Measurements from ENCODE around the gene ZDHHC1.
"Not testable (repeated sequence)": the region's sequence is repeated elsewhere in the genome, so short reads cannot be mapped to it uniquely, and the experiment has no call there.

Gene ZDHHC1

DNA sequence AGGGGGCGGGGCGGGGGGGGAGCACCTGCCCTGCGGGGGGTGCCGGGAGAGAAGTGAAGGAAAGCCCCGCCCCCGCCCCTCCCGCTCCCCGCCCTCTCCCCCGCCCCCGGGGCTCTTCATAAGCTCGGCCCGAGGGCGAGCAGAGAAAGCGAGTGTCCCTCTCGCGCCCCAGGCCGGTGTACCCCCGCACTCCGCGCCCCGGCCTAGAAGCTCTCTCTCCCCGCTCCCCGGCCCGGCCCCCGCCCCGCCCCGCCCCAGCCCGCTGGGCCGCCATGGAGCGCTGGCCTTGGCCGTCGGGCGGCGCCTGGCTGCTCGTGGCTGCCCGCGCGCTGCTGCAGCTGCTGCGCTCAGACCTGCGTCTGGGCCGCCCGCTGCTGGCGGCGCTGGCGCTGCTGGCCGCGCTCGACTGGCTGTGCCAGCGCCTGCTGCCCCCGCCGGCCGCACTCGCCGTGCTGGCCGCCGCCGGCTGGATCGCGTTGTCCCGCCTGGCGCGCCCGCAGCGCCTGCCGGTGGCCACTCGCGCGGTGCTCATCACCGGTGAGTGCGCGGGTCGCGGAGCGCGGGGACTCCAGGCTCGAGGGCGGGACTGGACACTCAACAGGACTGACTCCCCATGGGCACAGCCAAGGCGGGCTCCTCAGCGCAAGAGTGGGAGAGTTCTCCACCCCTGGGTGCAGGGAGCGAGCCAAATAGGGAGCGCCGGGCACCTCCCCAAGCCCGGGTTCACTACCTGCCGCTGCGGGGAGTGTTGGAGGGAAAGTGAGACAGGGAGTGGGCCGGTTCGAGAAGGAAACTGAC is 14.9 kb upstream of the ZDHHC1 start, which contains the start of gene HSD11B2:
HSD11B2 (plus strand) TSS at position 145 of the 798 bp plus-strand sequence; CDS start at position 273, 128 bp downstream.
- no peak for DNase-seq (ENCODE audit: low read depth, low spot score)

DNA sequence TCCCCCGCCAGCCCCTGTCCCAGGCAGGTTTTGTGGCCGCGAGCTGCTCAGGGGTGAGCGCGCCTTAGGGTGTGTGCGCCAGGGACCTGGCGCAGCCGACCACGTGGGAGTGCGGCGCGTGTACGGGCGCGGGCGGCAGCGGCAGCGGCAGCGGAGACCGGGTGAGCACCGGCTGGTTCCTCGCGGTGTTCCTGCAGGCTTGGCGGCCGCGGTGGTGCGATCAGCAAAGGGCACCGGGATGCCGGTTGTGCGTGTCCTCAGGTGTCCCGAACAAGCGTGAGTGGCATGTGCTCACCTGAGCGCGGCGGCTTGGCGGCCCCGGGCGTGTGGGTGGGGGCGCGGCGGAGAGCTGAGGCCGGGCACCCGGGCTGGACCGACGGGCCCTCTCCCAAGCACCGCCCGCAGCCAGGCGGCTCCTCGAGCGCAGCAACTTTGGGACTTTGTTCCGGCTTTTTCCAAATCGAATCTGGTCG is 14.3 kb upstream of the ZDHHC1 start:
- DNase-seq (ENCODE audit: low read depth, low spot score): no peak

DNA sequence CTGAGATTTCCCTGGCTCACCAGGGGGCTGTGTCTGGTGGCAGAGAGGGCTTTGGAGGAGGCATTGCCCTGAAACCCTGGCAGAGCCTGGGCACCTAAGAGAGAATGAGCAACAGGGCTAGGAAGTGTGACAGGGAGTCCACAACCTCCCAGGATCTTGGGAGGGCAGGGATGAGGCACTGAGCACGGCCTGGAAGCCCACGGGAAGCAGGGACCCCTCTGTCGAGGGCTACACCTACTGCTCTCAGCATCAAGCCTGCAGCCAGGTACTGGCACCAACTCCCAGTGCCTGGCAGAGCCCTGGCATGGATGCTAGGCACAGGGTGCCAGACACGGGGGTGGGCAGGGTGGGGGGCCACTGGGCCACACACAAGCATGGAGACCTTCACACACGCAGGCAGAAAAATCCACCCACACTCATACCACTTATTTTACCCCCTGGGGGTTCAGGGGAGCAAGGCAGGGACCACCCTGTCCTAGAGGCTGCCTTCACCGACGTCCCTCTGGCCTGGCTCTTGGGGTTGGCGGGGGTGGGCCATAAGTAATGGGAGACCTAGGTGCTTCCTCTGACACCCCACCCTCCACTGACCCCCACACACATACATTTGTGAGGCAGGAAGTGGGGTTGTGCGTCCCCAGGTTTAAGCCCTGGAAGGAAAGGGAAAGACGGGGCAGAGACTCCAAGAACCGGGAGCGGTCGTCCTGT is 13.7 kb upstream of the ZDHHC1 start:
- DNase-seq (ENCODE audit: low read depth, low spot score): no peak

DNA sequence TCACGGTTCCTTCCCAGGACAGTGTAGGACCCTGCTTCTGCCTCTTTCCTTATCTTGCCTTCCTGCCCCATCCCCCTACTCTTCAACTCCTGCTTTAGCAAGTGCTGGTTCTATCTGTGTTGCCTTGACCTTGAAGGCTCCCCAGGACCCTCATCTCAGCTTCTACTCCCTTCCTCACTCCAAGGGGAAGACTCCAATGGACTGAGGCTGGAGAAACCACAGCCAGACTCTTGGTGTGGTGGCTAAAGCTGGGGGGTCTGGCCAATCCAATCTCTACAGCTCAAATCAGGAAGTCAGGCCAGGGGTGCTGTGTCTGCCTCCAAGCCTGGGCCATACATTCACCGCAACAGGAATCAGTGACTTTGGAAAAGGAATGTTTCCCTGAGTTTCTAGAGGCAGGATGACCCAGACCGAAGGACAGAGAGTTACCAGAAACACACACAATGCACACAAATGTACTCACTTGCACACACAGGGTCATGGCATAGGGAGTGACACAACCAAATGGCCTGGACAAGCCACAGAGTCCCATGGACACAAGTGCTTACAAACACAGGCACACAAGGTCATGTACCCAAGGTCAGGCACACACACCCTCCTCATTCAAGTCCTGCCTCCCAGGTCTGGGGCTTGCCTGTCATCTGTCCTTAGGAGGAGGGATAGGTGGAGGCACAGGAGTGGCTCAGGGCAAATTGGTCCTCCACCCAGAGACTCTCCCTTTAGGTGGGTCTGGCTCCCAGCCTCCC is 12.9 kb upstream of the ZDHHC1 start:
- no peak for DNase-seq (ENCODE audit: low read depth, low spot score)

DNA sequence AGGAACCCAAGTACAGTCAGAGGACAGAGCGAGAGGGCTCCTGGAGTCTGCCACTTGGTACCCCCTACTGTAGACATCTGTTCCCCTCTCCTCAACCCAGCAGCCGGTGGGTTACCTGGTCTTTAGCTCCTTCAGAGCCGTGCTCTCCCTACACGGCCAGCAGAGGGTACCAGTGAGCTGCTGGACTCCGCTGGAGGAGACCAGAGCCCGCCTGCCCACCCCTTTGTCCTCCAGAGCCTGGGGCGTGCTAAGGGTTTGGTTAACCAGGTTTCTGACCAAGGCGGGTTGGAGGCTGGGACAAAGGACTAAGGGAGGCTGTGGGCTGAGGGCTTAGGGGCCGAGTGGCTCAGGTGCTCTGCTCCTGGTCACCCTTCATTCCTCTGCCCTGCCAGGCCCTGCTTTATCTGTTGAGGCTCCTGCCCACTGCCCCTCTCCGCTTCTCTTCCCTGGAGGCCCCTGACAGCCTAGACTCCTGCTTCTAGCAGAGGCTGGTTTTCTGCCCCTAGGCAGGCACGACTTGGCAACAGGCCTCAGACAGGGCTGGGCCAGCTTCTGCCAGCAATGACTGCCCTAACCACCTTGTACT is 12.0 kb upstream of the ZDHHC1 start:
- DNase-seq (ENCODE audit: low read depth, low spot score): no peak

DNA sequence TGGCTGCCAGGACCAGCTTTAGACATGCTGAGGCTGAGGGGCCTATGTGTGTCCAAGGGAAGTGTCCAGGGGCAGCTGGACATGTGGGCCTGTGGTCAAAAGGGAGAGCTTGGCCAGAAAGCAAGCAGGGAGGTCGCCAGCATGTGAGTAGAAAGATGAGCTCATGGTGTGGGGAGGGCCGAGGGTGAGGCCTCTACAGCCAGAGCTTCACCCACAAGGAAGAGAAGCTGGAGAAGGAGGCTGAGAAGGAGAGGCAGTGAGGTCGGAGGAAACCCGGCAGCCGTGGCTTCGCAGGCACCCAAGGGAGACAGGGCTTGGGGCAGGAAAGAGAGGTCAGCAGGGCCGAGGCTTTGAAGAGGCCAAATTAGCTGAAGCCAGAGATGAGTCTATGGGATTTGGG is 10.7 kb upstream of the ZDHHC1 start:
- no peak for DNase-seq (ENCODE audit: low read depth, low spot score)

DNA sequence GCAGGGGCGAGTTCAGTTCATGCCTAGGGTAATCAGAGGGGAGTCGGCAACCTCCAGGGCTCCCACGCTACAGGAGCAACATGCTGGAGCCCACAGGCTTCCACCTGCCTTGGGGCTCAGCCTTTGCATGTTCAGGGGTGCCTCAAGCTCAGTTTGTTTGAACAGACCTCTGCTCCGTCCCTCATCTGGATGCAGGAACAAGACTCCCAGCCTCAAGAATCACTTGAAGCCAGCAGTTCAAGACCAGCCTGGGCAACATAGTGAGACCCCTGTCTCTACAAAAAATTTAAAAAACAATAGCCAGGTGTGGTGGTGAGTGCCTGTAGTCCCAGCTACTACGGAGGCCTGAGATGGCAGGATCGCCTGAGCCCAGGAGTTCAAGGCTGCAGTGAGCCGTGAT is 9.7 kb upstream of the ZDHHC1 start:
- no peak for DNase-seq (ENCODE audit: low read depth, low spot score)

DNA sequence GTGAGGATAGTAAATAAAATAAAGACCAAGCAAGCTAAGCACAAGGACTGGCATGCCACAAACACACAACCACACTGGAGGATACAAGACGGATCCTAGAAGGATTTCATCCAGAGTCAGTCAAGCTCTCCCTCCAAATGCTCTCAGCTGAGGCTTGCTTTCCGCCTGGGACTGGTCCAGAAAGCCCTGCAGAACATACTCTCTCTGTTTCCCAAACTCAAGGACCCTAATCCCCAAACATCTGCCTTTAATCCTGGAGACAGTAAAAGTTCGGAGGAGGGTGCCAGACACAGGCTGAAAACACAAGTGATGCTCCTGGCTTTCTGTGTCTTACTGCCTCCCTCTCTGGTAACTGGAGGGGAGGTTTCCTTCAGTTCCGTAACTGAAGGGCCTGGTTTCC is 9.3 kb upstream of the ZDHHC1 start:
- DNase-seq (ENCODE audit: low read depth, low spot score): no peak

DNA sequence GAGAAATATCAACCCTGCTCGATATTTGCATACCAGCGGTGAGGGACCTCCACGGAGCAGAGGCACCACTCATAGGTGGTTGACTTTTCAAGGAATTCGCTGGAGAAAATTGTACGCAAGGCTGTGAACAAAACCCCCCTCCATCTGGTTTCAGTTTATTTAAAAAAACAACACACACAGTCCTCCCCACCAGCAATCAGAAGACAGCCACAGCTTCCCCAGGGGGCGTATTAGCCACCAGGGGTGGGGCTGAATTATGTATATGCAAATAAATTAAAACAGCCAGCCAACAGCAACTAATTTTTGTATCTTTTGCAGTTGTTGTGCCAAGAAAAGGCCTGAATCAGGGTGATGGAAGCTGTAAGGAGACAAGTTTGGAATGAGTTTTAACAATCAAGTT is 8.8 kb upstream of the ZDHHC1 start:
- no peak for DNase-seq (ENCODE audit: low read depth, low spot score)

DNA sequence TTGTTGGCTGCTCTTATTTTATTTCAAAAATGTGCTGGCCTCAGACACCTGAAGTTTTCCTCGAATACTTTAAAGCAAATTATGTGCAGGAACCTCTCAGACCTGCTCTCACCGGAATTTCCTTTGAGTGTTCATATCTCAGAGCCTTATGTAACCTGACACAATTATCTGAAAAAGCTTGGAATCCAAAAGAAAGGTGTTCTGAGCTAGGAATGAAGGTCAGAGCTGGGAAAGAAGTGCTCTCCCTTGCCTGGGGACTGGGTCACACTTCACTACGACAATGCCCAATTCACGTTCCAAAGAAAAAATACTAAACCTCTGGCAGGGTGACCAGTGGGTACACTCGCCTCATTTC is 8.0 kb upstream of the ZDHHC1 start:
- no peak for DNase-seq (ENCODE audit: low read depth, low spot score)

DNA sequence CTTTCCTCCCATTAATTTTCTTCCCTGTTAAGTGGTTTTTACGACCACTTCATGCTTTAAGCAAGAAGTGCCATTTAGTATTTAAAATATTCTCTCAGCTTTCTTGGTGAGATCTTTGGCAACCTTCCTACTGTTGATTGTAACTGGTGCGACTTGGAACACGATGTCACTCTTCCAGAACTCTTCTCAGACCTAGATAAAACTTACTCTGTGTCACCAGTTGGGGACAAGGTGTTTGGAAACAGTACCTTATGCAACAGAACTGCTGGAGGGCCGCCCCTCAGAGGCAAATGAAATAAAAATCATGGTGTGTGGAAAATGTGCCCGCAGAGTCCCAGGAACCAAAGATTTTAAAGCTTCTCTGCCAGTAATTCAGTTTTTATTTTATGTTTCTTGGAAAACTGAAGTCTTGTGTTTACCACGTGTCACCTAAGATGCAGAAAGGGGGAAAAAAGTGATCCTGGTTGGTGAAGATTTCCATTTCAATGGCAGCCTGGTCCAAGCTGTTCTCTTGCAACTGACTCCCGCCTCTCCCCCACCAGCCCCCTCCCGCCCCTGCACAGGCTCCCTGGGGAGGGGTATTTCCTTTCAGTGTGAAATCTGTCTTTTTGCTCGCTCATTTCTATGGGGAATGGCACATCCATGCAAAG is 7.5 kb upstream of the ZDHHC1 start:
- no peak for DNase-seq (ENCODE audit: low read depth, low spot score)

DNA sequence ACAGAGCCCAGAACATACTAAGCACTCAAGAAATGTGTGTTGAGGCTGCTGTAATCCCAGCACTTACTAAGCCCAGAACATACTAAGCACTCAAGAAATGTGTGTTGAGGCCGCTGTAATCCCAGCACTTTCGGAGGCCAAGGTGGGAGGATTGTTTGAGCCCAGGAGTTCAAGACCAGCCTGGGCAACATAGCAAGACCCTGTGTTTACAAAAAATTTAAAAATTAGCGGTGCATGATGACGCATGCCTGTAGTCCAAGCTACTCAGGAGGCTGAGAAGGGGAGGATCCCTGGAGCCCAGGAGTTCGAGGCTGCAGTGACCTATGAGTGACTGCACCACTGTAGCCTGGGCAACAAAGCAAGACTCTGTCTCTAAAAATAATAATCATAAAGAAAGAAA is 6.7 kb upstream of the ZDHHC1 start:
- no peak for DNase-seq (ENCODE audit: low read depth, low spot score)

DNA sequence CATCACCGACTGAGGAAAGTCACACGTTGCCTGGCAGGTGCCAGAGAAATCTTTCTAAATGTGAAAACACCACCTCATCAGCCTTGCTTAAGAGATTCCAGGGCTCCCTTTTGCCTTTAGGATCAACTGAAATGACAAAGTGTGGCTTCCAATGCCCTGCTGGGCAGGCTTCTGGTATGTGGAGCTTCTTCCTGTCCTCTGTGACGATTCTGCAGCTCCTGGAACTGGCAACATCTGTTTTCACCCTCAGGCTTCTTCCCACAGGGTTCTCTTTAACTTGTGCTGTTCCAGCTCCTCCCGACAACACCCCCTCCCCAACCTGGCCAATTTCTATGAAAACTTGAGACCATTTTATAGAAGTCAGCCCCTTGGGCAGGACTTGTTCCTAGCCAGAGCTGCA is 4.8 kb upstream of the ZDHHC1 start:
- no peak for DNase-seq (ENCODE audit: low read depth, low spot score)

DNA sequence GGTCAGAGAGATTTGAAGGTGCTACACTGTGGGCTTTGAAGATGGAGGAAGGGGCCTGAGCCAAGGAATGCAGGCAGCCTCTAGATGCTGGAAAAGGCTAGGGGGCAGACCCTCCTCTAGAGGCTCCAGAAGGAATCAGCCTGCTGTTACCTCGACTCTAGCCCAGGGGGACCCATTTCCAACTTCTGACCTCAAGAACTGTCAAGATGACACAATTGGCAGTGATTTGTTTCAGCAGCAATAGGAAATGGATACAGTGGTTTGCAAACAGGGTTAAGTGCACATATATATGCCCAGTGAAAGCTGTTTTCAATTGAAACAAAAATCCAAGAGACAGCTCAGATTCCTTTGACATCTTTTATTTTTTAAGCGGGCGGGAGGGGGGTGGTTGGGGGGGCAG is 3.7 kb upstream of the ZDHHC1 start:
- no peak for DNase-seq (ENCODE audit: low read depth, low spot score)

DNA sequence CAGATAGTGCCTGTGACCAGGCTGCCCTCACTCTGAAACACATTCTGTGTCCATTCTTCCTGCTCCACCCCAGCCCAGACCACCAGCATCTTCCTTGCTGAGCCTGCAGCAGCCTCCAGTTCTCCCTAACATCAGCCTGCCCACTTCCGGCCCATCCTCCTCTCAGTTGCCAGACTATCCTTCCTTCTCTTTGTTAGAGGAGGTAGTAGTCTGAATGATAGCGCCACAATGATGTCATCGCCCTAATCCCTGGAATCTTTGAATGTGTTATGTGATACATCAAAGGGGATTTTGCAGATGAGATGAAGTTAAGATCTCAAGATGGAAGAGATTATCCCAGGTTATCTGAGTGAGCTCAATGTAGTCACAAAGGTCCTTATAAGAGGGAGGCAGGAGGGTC is 3.2 kb upstream of the ZDHHC1 start:
- DNase-seq (ENCODE audit: low read depth, low spot score): no peak

DNA sequence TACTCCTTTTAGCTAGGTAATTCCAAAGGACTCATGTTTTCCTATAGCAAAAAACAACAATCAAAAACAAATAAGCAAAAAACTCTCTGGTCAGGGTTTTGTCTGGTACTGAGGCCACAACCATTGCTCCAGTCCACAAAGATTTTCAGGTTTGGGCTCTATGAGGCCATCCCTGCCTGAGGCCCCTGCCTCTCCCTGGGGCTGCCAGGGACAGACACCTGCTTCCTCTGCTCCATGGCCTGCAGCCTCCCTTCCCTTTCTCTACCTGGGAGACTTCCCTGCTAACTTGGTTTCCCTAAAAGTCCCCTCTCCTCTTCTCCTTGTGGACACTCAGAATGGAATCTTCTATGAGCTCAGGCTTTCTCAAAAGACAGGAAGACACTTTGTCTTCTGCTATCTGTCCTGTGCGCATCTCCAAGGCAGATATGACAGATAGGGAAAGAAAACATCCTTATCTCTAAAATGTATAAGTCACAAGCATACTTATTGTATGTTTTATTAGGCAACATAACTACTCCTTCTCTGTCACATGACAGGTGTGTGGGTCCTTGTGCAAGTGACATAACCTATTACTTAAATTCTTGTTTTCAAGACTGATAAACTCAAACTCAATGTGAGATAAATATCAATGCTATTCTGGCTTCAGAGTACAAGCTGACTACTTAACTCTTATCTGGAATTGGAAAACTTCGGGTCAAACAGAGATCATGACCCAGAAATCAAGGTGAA is 1.2 kb upstream of the ZDHHC1 start:
- no peak for DNase-seq (ENCODE audit: low read depth, low spot score)

DNA sequence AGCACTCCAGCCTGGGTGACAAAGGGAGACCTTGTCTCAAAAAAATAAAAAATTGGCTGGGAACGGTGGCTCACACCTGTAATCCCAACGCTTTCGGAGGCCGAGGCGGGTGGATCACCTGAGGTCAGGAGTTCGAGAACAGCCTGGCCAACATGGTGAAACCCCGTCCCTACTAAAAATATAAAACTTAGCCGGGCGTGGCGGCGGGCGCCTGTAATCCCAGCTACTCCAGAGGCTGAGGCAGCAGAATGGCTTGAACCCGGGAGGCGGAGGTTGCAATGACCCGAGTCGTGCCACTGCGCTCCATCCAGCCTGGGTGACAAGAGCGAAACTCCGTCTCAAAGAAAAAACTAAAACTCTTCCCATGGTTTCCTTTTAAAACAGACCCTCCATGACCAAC is 856 bp downstream of the ZDHHC1 start:
- DNase-seq (ENCODE audit: low read depth, low spot score): not testable (repeated sequence)

DNA sequence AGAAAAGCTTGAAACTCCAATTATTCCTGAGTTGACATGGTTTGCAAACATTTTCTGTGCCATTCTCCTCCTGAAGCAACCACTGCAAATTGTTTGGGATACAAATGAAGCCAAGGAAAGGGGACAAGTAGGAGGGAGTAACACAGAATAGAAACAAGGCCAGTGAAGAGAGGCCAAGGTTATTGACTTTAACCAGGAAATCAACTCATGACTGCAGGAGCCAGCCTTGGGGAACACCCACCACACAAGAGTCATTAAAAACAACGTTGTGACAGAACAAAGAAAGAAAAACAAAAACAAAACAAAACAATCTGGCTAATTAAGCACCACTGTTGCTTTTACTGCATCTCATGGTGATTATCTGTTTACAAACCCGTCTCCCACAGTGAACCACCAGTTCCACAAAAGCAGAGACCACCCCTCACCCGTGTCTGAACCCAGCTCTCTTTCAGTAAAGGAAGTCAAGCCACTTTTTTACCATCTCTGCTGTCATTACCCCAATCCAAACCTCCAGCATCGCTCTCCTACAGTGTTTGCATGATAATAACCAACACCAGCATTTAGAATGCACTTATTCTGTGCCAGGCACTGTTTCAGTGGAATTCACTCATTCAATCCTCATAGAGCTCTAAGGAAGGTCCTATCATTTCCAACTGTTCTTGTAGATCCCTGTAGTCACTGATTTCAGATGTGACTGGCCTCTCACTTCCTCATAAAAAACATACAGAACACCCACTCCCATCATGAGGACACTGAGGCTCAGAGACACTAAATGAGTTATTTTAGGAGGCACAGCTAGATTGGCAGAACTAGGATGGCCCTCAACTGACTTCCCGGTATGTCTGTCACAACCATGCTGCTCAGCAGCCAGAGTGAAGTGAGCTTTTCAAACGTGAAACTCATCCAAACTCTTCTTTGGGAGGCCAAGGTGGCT is 2.0 kb downstream of the ZDHHC1 start:
- no peak for DNase-seq (ENCODE audit: low read depth, low spot score)

DNA sequence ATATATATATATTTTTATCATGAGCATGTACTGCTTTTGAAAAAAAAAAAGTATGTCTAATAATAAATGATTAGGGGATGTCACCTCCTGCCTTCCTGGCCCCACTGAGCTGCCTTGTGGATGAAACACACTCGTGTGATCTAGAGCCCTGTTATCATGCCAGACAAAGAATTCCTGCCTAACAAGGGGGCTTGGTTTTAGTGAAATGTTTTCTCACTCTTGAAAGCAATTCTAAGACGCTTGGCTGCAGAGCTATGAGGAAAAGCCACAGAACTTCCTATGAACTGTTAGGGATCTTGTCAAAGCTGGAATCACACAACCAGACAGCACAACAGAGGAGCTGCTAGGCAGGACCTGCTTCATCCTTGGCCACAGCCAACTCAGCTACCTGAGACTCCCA is 4.0 kb downstream of the ZDHHC1 start:
- no peak for DNase-seq (ENCODE audit: low read depth, low spot score)

DNA sequence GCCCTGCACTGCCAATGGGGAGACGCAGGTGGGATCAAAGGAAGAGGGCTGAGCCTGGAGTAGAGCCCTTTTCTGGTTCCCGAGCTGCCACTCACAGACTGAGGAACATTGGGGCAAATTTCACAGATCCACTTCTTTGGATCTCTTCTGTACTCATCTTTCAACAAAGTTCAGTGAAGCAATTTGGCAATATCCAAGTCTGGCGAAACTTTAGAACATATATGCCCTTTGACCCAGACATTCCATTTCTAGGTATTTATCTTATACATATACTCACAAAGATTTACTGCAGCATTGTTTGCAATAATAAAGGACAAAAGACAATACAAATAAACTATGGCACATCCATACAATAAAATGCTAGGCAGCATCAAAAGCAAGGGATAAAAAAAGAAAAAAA is 4.9 kb downstream of the ZDHHC1 start:
- DNase-seq (ENCODE audit: low read depth, low spot score): no peak

Data from iPS DF 19.7 (cell line).